ENCODE measurements around the gene GPR68. TPM values are rescaled to one million over a fixed set of nuclear protein-coding genes. Genes with fewer than 3 reads are reported as not detected.

GPR68 gene
- total and polyA plus RNA-seq, 10 donors: 0.50 to 5.2 (median 2.5) TPM

- DNase-seq: no peak
Observed at GRCh38 chr14:91225025-91225424, 19.5 kb downstream of the GPR68 start.

GRCh38 chr14:91223028-91223783 is 21.3 kb downstream of the GPR68 start:
- no peak for DNase-seq
- Histone ChIP-seq H3K4me1 (peaks cover 7 to 62% (median 37%) of the 10 kb centered on the region in 6 donors), H3K36me3 (peaks cover 0 to 98% (median 14%) of the 10 kb centered on the region in 6 donors), H3K9me3 (no peaks in the 10 kb centered on the region), H3K4me3 (no peak overlapping the region), H3K27me3 (replicated peaks in 1 of 7) (no peaks in the 10 kb centered on the region), H3K27ac (peak overlapping the region in 3 of 8 donors; percentile 26 to 46 (median 28))
- intact Hi-C loops (cut with DNase I; ENCODE audit: low total_unique reads): no loop called here
- WGBS, 5 donors: 90 to 100% (median 94%) methylated on average over 1 of the region's 1 CpG
- TF ChIP-seq POLR2AphosphoS5 (IDR thresholded peaks at IDR 0.05) (no peak), CTCF (IDR thresholded peaks at IDR 0.05 in 8 of 11, conservative IDR thresholded peaks at IDR 0.05 in 3 of 11) (no peak), POLR2A (IDR thresholded peaks at IDR 0.05) (no peak)

More at GRCh38 chr14:91225025-91225424, 19.5 kb downstream of the GPR68 start:
- Histone ChIP-seq H3K36me3 (peaks cover 0 to 93% (median 14%) of the 10 kb centered on the region in 6 donors), H3K27ac (peak overlapping the region in 1 of 8 donors; percentile 90), H3K4me1 (peaks cover 23 to 69% (median 49%) of the 10 kb centered on the region in 6 donors), H3K27me3 (replicated peaks in 1 of 7) (no peaks in the 10 kb centered on the region), H3K4me3 (no peak overlapping the region), H3K9me3 (no peaks in the 10 kb centered on the region)
- TF ChIP-seq CTCF (IDR thresholded peaks at IDR 0.05 in 8 of 11, conservative IDR thresholded peaks at IDR 0.05 in 3 of 11) (no peak), POLR2A (IDR thresholded peaks at IDR 0.05) (no peak), POLR2AphosphoS5 (IDR thresholded peaks at IDR 0.05) (no peak)
- 95 to 97% (median 95%) methylated on average over 7 of the region's 7 CpGs for WGBS, 5 donors
- intact Hi-C loops (cut with DNase I; ENCODE audit: low total_unique reads): no loop called here

- H3K27me3 ChIP-seq (replicated peaks in 1 of 7): no peaks in the 10 kb centered on the region
- WGBS, 5 donors: 95 to 100% (median 96%) methylated on average over 1 of the region's 1 CpG
- H3K4me3 ChIP-seq: no peak overlapping the region
- peak overlapping the region in 5 of 8 donors; percentile 38 to 72 (median 57) for H3K27ac ChIP-seq
- TF ChIP-seq POLR2A (IDR thresholded peaks at IDR 0.05): no peak
- no peak for TF ChIP-seq CTCF (IDR thresholded peaks at IDR 0.05 in 8 of 11, conservative IDR thresholded peaks at IDR 0.05 in 3 of 11)
- no peak for TF ChIP-seq POLR2AphosphoS5 (IDR thresholded peaks at IDR 0.05)
- H3K9me3 ChIP-seq: no peaks in the 10 kb centered on the region
- DNase-seq: no peak
- peaks cover 0 to 42% (median 18%) of the 10 kb centered on the region in 6 donors for H3K4me1 ChIP-seq
- peaks cover 0 to 98% (median 29%) of the 10 kb centered on the region in 6 donors for H3K36me3 ChIP-seq
- intact Hi-C loops (cut with DNase I; ENCODE audit: low total_unique reads): no loop called here
Observed at GRCh38 chr14:91221270-91221669, 23.2 kb downstream of the GPR68 start.

GRCh38 chr14:91220581-91221000 is 23.9 kb downstream of the GPR68 start:
- no peak for DNase-seq
- intact Hi-C loops (cut with DNase I; ENCODE audit: low total_unique reads): no loop called here
- Histone ChIP-seq H3K4me1 (peaks cover 0 to 36% (median 14%) of the 10 kb centered on the region in 6 donors), H3K4me3 (no peak overlapping the region), H3K9me3 (no peaks in the 10 kb centered on the region), H3K27me3 (replicated peaks in 1 of 7) (no peaks in the 10 kb centered on the region), H3K36me3 (peaks cover 0 to 98% (median 36%) of the 10 kb centered on the region in 6 donors), H3K27ac (peak overlapping the region in 5 of 8 donors; percentile 38 to 72 (median 57))
- 73 to 89% (median 81%) methylated on average over 9 of the region's 9 CpGs for whole genome bisulfite sequencing, 5 donors
- TF ChIP-seq POLR2A (IDR thresholded peaks at IDR 0.05) (no peak), POLR2AphosphoS5 (IDR thresholded peaks at IDR 0.05) (peak; percentile 17 to 41 (median 37)), CTCF (IDR thresholded peaks at IDR 0.05 in 8 of 11, conservative IDR thresholded peaks at IDR 0.05 in 3 of 11) (no peak)
